ENCODE results near the gene INSM1.

GRCh38 chr20:20406306-20406705 is 38.4 kb downstream of the INSM1 start:
- no peak for TF ChIP-seq TAF1 (IDR thresholded peaks at IDR 0.05; ENCODE audit: borderline replicate concordance, low read depth, low read length)
- no peak for TF ChIP-seq RELB (IDR thresholded peaks at IDR 0.05; ENCODE audit: low read depth)
- TF ChIP-seq EZH2 (IDR thresholded peaks at IDR 0.05; ENCODE audit: borderline replicate concordance, control insufficient read depth, low read depth, low read length), result no peak
- no peak for TF ChIP-seq CTCF (IDR thresholded peaks at IDR 0.05 in 2 of 3, conservative IDR thresholded peaks at IDR 0.05 in 1 of 3; ENCODE audit: control insufficient read depth in 2 of 3, extremely low read depth in 1 of 3, insufficient read depth in 1 of 3, low read depth in 3 of 3, low read length in 3 of 3)
- TF ChIP-seq NFYB (IDR thresholded peaks at IDR 0.05; ENCODE audit: insufficient read depth, low read depth, low read length), result no peak
- no peak for TF ChIP-seq BCLAF1 (IDR thresholded peaks at IDR 0.05)
- no peak for TF ChIP-seq E2F4 (IDR thresholded peaks at IDR 0.05; ENCODE audit: low read depth, low read length)
- TF ChIP-seq USF2 (IDR thresholded peaks at IDR 0.05; ENCODE audit: borderline replicate concordance, low read depth, low read length), result no peak
- TF ChIP-seq REST (IDR thresholded peaks at IDR 0.05; ENCODE audit: low read depth, low read length), result no peak
- no peak for TF ChIP-seq MAX (IDR thresholded peaks at IDR 0.05; ENCODE audit: low read depth, low read length)
- no peak for TF ChIP-seq SMC3 (IDR thresholded peaks at IDR 0.05; ENCODE audit: borderline replicate concordance, low read length)
- no peak for TF ChIP-seq CHD2 (IDR thresholded peaks at IDR 0.05; ENCODE audit: borderline replicate concordance, low read depth, low read length)
- TF ChIP-seq POLR2A (IDR thresholded peaks at IDR 0.05; ENCODE audit: low read depth, low read length), result no peak
- no peak for TF ChIP-seq FOXM1 (IDR thresholded peaks at IDR 0.05; ENCODE audit: low read depth, low read length)

Data from GM12878 (cell line).